EH (cell line): ENCODE measurements around the gene KCNG4.

Experiments used
- DNase-seq: peaks from one replicate; pipeline ENCODE4 v3.0.0-alpha.2; 2015; ENCODE audit warnings: low read depth

Gene KCNG4

GRCh38 chr16:84266451-84266850 lies 26.6 kb upstream of the KCNG4 start:
- DNase-seq: peak; percentile 82

- DNase-seq: no peak
These were observed 23.1 kb upstream of the KCNG4 start for GRCh38 chr16:84262939-84263338.

GRCh38 chr16:84262031-84262430 lies 22.2 kb upstream of the KCNG4 start:
- DNase-seq: no peak

GRCh38 chr16:84260766-84261554 lies 21.1 kb upstream of the KCNG4 start:
- DNase-seq: no peak

GRCh38 chr16:84259691-84260090 lies 19.9 kb upstream of the KCNG4 start:
- DNase-seq: no peak

- no peak for DNase-seq
These were observed 18.5 kb upstream of the KCNG4 start for GRCh38 chr16:84258266-84258665.

- no peak for DNase-seq
These were observed 15.4 kb upstream of the KCNG4 start for GRCh38 chr16:84255050-84255810.

- peak; percentile 52 for DNase-seq
These were observed 14.2 kb upstream of the KCNG4 start for GRCh38 chr16:84254062-84254461.

GRCh38 chr16:84253173-84253572 lies 13.4 kb upstream of the KCNG4 start:
- no peak for DNase-seq

GRCh38 chr16:84252184-84252583 lies 12.4 kb upstream of the KCNG4 start:
- no peak for DNase-seq

GRCh38 chr16:84247844-84248243 lies 8.0 kb upstream of the KCNG4 start:
- DNase-seq: peak; percentile 82

- DNase-seq: peak; percentile 79
These were observed 7.5 kb upstream of the KCNG4 start for GRCh38 chr16:84247331-84247730.

GRCh38 chr16:84246679-84247077 lies 6.9 kb upstream of the KCNG4 start:
- DNase-seq: no peak

GRCh38 chr16:84245956-84246678 lies 6.3 kb upstream of the KCNG4 start:
- DNase-seq: no peak

- DNase-seq: no peak
These were observed 4.9 kb upstream of the KCNG4 start for GRCh38 chr16:84244728-84245127.

- DNase-seq: no peak
These were observed 3.9 kb upstream of the KCNG4 start for GRCh38 chr16:84243732-84244131.

GRCh38 chr16:84242839-84243238 lies 3.0 kb upstream of the KCNG4 start:
- no peak for DNase-seq

GRCh38 chr16:84241778-84242177 lies 2.0 kb upstream of the KCNG4 start:
- no peak for DNase-seq

- DNase-seq: no peak
These were observed 643 bp upstream of the KCNG4 start for GRCh38 chr16:84240455-84240854.

GRCh38 chr16:84239141-84239769 lies 557 bp downstream of the KCNG4 start:
- peak; percentile 27 for DNase-seq

GRCh38 chr16:84237994-84238750 lies 1.6 kb downstream of the KCNG4 start:
- DNase-seq: no peak

GRCh38 chr16:84236671-84237070 lies 3.1 kb downstream of the KCNG4 start:
- DNase-seq: no peak
